Pulmonary artery endothelial cell (primary cell): ENCODE data around the gene CUEDC2. TPM values are rescaled to one million over a fixed set of nuclear protein-coding genes. Genes with fewer than 3 reads are reported as not detected.

Experiments used
- total RNA-seq: library from RNA; depleted of rRNA; stranded (reverse); fragments of >200 nt; gene quantifications from 2 replicates; pipeline ENCODE4 v1.2.3, GENCODE V29; 2014

Gene CUEDC2
- total RNA-seq, 1 donor from 2014 or later, result 55.8 TPM

Other genes starting within 250 kb of the CUEDC2 start
- not detected in 2 replicates for gene ELOVL3, start 206.3 kb downstream of the CUEDC2 start, total RNA-seq
- 0.07 TPM in 1 of 2 replicates, not detected in the other for gene PITX3, start 191.1 kb downstream of the CUEDC2 start, total RNA-seq
- 18.1 and 24.7 TPM in 2 replicates for gene GBF1, start 187.0 kb downstream of the CUEDC2 start, total RNA-seq
- gene NFKB2, start 36.9 kb downstream of the CUEDC2 start, total RNA-seq, result 17.2 and 23.0 TPM in 2 replicates
- 0.07 and 0.14 TPM in 2 replicates for gene PSD, start 13.8 kb downstream of the CUEDC2 start, total RNA-seq
- 7.3 and 7.6 TPM in 2 replicates for gene FBXL15, start 11.7 kb downstream of the CUEDC2 start, total RNA-seq
- gene C10orf95, start 19.0 kb upstream of the CUEDC2 start, total RNA-seq, result 0.13 TPM in 1 of 2 replicates, not detected in the other
- gene ACTR1A, start 70.1 kb upstream of the CUEDC2 start, total RNA-seq, result 192 and 228 TPM in 2 replicates
- 2.8 and 2.9 TPM in 2 replicates for gene SUFU, start 71.4 kb upstream of the CUEDC2 start, total RNA-seq
- gene TRIM8, start 211.9 kb upstream of the CUEDC2 start, total RNA-seq, result 56.8 and 57.2 TPM in 2 replicates